ENCODE measurements around the gene GALNT10.

DNA sequence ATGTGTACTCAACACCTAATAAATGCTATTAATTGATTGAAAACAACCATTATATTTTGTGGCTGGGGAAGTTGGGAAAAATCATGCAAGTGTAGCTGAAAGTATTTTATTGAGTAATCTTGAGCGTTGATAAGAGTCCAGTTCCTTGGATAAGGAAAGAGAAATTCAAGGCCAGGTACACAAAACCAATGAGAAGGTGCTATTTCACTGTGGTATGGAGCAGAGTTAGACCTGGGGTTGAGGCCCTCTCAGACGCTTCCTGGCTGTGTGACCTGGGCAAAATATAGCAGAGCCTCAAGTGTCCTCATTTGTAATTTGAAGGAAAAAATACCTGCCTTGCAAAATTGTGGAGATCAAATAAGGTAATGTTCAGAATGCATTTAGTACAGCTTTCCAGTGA is 50.1 kb downstream of the GALNT10 start:
- TF ChIP-seq ARNTL (CRISPR knock-in tag; IDR thresholded peaks at IDR 0.05; ENCODE audit: borderline replicate concordance, low read depth) (no peak), TOX (CRISPR knock-in tag; IDR thresholded peaks at IDR 0.05; ENCODE audit: borderline replicate concordance) (no peak), SNAI2 (CRISPR knock-in tag; IDR thresholded peaks at IDR 0.05) (no peak), GLIS3 (CRISPR knock-in tag; IDR thresholded peaks at IDR 0.05) (no peak)
- TF ChIP-seq, protein P1, sequence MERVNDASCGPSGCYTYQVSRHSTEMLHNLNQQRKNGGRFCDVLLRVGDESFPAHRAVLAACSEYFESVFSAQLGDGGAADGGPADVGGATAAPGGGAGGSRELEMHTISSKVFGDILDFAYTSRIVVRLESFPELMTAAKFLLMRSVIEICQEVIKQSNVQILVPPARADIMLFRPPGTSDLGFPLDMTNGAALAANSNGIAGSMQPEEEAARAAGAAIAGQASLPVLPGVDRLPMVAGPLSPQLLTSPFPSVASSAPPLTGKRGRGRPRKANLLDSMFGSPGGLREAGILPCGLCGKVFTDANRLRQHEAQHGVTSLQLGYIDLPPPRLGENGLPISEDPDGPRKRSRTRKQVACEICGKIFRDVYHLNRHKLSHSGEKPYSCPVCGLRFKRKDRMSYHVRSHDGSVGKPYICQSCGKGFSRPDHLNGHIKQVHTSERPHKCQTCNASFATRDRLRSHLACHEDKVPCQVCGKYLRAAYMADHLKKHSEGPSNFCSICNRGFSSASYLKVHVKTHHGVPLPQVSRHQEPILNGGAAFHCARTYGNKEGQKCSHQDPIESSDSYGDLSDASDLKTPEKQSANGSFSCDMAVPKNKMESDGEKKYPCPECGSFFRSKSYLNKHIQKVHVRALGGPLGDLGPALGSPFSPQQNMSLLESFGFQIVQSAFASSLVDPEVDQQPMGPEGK (CRISPR knock-in tag; IDR thresholded peaks at IDR 0.05; ENCODE audit: borderline replicate concordance): no peak
- TF ChIP-seq, protein P2, sequence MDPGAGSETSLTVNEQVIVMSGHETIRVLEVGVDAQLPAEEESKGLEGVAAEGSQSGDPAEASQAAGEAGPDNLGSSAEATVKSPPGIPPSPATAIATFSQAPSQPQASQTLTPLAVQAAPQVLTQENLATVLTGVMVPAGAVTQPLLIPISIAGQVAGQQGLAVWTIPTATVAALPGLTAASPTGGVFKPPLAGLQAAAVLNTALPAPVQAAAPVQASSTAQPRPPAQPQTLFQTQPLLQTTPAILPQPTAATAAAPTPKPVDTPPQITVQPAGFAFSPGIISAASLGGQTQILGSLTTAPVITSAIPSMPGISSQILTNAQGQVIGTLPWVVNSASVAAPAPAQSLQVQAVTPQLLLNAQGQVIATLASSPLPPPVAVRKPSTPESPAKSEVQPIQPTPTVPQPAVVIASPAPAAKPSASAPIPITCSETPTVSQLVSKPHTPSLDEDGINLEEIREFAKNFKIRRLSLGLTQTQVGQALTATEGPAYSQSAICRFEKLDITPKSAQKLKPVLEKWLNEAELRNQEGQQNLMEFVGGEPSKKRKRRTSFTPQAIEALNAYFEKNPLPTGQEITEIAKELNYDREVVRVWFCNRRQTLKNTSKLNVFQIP (CRISPR knock-in tag; IDR thresholded peaks at IDR 0.05; ENCODE audit: borderline replicate concordance, low read depth): no peak
- TF ChIP-seq, protein P3, sequence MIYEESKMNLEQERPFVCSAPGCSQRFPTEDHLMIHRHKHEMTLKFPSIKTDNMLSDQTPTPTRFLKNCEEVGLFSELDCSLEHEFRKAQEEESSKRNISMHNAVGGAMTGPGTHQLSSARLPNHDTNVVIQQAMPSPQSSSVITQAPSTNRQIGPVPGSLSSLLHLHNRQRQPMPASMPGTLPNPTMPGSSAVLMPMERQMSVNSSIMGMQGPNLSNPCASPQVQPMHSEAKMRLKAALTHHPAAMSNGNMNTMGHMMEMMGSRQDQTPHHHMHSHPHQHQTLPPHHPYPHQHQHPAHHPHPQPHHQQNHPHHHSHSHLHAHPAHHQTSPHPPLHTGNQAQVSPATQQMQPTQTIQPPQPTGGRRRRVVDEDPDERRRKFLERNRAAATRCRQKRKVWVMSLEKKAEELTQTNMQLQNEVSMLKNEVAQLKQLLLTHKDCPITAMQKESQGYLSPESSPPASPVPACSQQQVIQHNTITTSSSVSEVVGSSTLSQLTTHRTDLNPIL (CRISPR knock-in tag; IDR thresholded peaks at IDR 0.05; ENCODE audit: low read depth): no peak
